SK-N-SH treated with all-trans-retinoic acid at 6 μM for 48 hours (cell line): ENCODE data around the gene BAG1.

ENCODE experiments used
- ATAC-seq: fragments of 200-7000 bp; cut with Tn5 transposase; 3 replicates; pipeline ENCODE4 v1.9.1; 2020; ENCODE audit warnings: mild to moderate bottlenecking, moderate library complexity
- ARNTL ChIP-seq: fragments of 450-650 bp; formaldehyde crosslinking; IDR thresholded peaks from 2 replicates; pipeline ENCODE4 v1.5.0; 2020; ENCODE audit warnings: low read depth, mild to moderate bottlenecking, moderate library complexity, borderline replicate concordance
- ESRRG ChIP-seq: fragments of 250-450 bp; sonication (Bioruptor Pico); IDR thresholded peaks from 2 replicates; pipeline ENCODE4 v1.6.1; 2021; ENCODE audit warnings: mild to moderate bottlenecking
- GLIS3 ChIP-seq: fragments of 250-450 bp; sonication (Bioruptor Pico); IDR thresholded peaks from 2 replicates; pipeline ENCODE4 v1.5.0; 2020; ENCODE audit warnings: mild to moderate bottlenecking, moderate library complexity
- ISL1 ChIP-seq: fragments of 250-450 bp; sonication (Bioruptor Pico); IDR thresholded peaks from 2 replicates; pipeline ENCODE4 v2.1.2; 2022; ENCODE audit warnings: mild to moderate bottlenecking, moderate library complexity
- OSR1 ChIP-seq: fragments of 250-450 bp; sonication (Bioruptor Pico); IDR thresholded peaks from 2 replicates; pipeline ENCODE4 v1.8.0; 2022; ENCODE audit warnings: moderate library complexity, mild to moderate bottlenecking, inconsistent platforms
- PATZ1 ChIP-seq: fragments of 250-450 bp; sonication (Bioruptor Pico); IDR thresholded peaks from 2 replicates; pipeline ENCODE4 v1.8.0; 2020; ENCODE audit warnings: mild to moderate bottlenecking, moderate library complexity, borderline replicate concordance
- PPARA ChIP-seq: fragments of 250-450 bp; sonication (Bioruptor Pico); IDR thresholded peaks from 2 replicates; pipeline ENCODE4 v1.5.0; 2020; ENCODE audit warnings: mild to moderate bottlenecking, borderline replicate concordance
- RARB ChIP-seq: fragments of 250-450 bp; sonication (Bioruptor Pico); IDR thresholded peaks from 2 replicates; pipeline ENCODE4 v1.8.0; 2021; ENCODE audit warnings: mild to moderate bottlenecking, moderate library complexity
- SNAI2 ChIP-seq: fragments of 250-450 bp; sonication (Bioruptor Pico); IDR thresholded peaks from 2 replicates; pipeline ENCODE4 v1.5.0; 2020; ENCODE audit warnings: mild to moderate bottlenecking, moderate library complexity
- TCF4 ChIP-seq: fragments of 250-450 bp; sonication (Bioruptor Pico); IDR thresholded peaks from 2 replicates; pipeline ENCODE4 v1.8.0; 2021; ENCODE audit warnings: mild to moderate bottlenecking, moderate library complexity, borderline replicate concordance
- TOX ChIP-seq: fragments of 250-450 bp; sonication (Bioruptor Pico); IDR thresholded peaks from 2 replicates; pipeline ENCODE4 v1.8.0; 2021; ENCODE audit warnings: mild to moderate bottlenecking, moderate library complexity, borderline replicate concordance
- ZFP3 ChIP-seq: fragments of 250-450 bp; sonication (Bioruptor Pico); IDR thresholded peaks from 2 replicates; pipeline ENCODE4 v1.5.0; 2020; ENCODE audit warnings: mild to moderate bottlenecking, moderate library complexity
- ZFP30 ChIP-seq: fragments of 450-650 bp; formaldehyde crosslinking; IDR thresholded peaks from 2 replicates; pipeline ENCODE4 v1.5.0; 2022; ENCODE audit warnings: mild to moderate bottlenecking, moderate library complexity
- ZNF565 ChIP-seq: fragments of 450-650 bp; formaldehyde crosslinking; conservative IDR thresholded peaks from 2 replicates; pipeline ENCODE4 v1.5.0; 2020; ENCODE audit warnings: low read depth, mild to moderate bottlenecking, moderate library complexity
- ZNF70 ChIP-seq: fragments of 450-650 bp; formaldehyde crosslinking; IDR thresholded peaks from 2 replicates; pipeline ENCODE4 v1.5.0; 2020; ENCODE audit warnings: mild to moderate bottlenecking, moderate library complexity
- TF ChIP-seq, protein P1 (sequence below): fragments of 250-450 bp; sonication (Bioruptor Pico); IDR thresholded peaks from 2 replicates; pipeline ENCODE4 v1.8.0; 2021; ENCODE audit warnings: low read depth, mild to moderate bottlenecking, moderate library complexity, borderline replicate concordance
- TF ChIP-seq, protein P2 (sequence below): fragments of 250-450 bp; sonication (Bioruptor Pico); IDR thresholded peaks from 2 replicates; pipeline ENCODE4 v1.5.1; 2020; ENCODE audit warnings: low read depth, mild to moderate bottlenecking, moderate library complexity
- TF ChIP-seq, protein P3 (sequence below): fragments of 250-450 bp; sonication (Bioruptor Pico); IDR thresholded peaks from 2 replicates; pipeline ENCODE4 v1.5.1; 2021; ENCODE audit warnings: mild to moderate bottlenecking, moderate library complexity

BAG1 gene

GRCh38 chr9:33246269-33246860 lies 18.1 kb downstream of the BAG1 start:
- no peak for TF ChIP-seq ZNF565 (CRISPR knock-in tag)
- ATAC-seq, result no peak

DNA sequence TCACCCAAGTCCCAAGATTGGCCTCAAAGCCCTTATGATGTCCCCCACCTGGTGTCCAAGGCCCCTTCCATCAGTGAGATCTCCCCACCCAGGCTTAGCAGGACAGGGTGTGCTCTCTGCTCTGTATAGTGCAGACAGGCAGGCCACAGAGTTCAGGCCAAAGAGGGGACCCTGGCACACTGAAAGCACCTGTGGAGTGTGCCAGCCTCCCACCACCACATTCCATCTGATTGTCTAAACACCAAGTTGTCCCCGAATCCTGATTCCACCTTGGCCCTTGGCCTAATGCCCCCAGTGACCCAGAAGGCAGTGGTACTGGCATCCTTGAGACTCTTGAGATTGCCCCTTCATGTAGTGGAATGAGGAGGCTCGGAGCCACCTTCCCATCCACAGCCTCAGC lies 19.2 kb downstream of the BAG1 start:
- no peak for TF ChIP-seq ZFP3
- no peak for TF ChIP-seq PPARA (CRISPR knock-in tag)
- no peak for TF ChIP-seq ESRRG (CRISPR knock-in tag)
- no peak for ATAC-seq

- no peak for TF ChIP-seq PATZ1
- TF ChIP-seq, protein P1, sequence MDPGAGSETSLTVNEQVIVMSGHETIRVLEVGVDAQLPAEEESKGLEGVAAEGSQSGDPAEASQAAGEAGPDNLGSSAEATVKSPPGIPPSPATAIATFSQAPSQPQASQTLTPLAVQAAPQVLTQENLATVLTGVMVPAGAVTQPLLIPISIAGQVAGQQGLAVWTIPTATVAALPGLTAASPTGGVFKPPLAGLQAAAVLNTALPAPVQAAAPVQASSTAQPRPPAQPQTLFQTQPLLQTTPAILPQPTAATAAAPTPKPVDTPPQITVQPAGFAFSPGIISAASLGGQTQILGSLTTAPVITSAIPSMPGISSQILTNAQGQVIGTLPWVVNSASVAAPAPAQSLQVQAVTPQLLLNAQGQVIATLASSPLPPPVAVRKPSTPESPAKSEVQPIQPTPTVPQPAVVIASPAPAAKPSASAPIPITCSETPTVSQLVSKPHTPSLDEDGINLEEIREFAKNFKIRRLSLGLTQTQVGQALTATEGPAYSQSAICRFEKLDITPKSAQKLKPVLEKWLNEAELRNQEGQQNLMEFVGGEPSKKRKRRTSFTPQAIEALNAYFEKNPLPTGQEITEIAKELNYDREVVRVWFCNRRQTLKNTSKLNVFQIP (CRISPR knock-in tag), result no peak
- TF ChIP-seq GLIS3 (CRISPR knock-in tag), result no peak
- TF ChIP-seq ZNF70 (CRISPR knock-in tag), result no peak
- TF ChIP-seq ISL1, result no peak
- no peak for TF ChIP-seq ESRRG (CRISPR knock-in tag)
- no peak for TF ChIP-seq ZNF565 (CRISPR knock-in tag)
- no peak for TF ChIP-seq ZFP30 (CRISPR knock-in tag)
- no peak for TF ChIP-seq OSR1
- no peak for TF ChIP-seq TCF4 (CRISPR knock-in tag)
- no peak for TF ChIP-seq SNAI2 (CRISPR knock-in tag)
- no peak for ATAC-seq
Measured at GRCh38 chr9:33244137-33244784, 20.2 kb downstream of the BAG1 start.

DNA sequence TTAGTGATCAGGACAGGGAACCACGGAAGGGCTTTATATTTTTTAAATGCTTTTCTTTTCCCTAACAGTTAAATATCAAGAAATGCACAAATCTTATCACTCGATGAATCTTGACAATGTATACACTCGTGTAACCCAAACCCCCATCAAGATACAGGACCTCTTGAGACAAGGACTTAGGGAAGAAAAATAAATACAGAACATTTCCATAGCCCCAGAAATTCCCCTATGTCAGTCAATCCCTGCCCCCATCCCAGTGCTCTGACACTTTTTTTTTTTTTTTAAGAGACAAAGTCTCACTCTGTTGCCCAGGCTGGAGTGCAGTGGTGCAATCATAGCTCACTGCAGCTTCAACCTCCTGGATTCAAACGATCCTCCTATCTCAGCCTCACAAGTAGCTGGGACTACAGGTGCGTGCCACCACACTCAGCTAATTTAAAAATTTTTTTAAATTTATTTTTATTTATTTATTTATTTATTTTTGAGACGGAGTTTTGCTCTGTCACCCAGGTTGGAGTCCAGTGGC lies 21.8 kb downstream of the BAG1 start:
- TF ChIP-seq PATZ1 (no peak), ZFP3 (no peak), GLIS3 (CRISPR knock-in tag) (no peak), ESRRG (CRISPR knock-in tag) (no peak), ISL1 (no peak), TOX (CRISPR knock-in tag) (no peak), RARB (CRISPR knock-in tag) (no peak), ARNTL (CRISPR knock-in tag) (no peak), TCF4 (CRISPR knock-in tag) (no peak), ZFP30 (CRISPR knock-in tag) (no peak), OSR1 (no peak), ZNF565 (CRISPR knock-in tag) (no peak), SNAI2 (CRISPR knock-in tag) (no peak)
- TF ChIP-seq, protein P1 (CRISPR knock-in tag), result no peak
- TF ChIP-seq, protein P2, sequence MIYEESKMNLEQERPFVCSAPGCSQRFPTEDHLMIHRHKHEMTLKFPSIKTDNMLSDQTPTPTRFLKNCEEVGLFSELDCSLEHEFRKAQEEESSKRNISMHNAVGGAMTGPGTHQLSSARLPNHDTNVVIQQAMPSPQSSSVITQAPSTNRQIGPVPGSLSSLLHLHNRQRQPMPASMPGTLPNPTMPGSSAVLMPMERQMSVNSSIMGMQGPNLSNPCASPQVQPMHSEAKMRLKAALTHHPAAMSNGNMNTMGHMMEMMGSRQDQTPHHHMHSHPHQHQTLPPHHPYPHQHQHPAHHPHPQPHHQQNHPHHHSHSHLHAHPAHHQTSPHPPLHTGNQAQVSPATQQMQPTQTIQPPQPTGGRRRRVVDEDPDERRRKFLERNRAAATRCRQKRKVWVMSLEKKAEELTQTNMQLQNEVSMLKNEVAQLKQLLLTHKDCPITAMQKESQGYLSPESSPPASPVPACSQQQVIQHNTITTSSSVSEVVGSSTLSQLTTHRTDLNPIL (CRISPR knock-in tag), result no peak
- TF ChIP-seq, protein P3, sequence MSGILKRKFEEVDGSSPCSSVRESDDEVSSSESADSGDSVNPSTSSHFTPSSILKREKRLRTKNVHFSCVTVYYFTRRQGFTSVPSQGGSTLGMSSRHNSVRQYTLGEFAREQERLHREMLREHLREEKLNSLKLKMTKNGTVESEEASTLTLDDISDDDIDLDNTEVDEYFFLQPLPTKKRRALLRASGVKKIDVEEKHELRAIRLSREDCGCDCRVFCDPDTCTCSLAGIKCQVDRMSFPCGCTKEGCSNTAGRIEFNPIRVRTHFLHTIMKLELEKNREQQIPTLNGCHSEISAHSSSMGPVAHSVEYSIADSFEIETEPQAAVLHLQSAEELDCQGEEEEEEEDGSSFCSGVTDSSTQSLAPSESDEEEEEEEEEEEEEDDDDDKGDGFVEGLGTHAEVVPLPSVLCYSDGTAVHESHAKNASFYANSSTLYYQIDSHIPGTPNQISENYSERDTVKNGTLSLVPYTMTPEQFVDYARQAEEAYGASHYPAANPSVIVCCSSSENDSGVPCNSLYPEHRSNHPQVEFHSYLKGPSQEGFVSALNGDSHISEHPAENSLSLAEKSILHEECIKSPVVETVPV, result no peak
- ATAC-seq, result no peak
